Natural killer cell (primary cell): ENCODE measurements around the gene KLHDC3. TPM values are rescaled to one million over a fixed set of nuclear protein-coding genes. Genes with fewer than 3 reads are reported as not detected.
A peak's percentile ranks its signal among the peaks of the same experiment; 100 is the strongest.
"Not testable (repeated sequence)": the region's sequence is repeated elsewhere in the genome, so short reads cannot be mapped to it uniquely, and the experiment has no call there.

Source experiments
- ATAC-seq, 3 donors: fragments of 150-1000 bp in 2 of 3; fragments of 200-7000 bp in 1 of 3; cut with Tn5 transposase; 1 replicate in 1 of 3; 2 replicates in 2 of 3; pipeline ENCODE4 v1.10.0; 2021; ENCODE audit warnings: mild to moderate bottlenecking in 2 of 3, moderate library complexity in 2 of 3
- DNase-seq, 2 donors: peaks; one replicate each; pipeline versions ENCODE4 v3.0.0 to v3.0.0-alpha.2; 2013 to 2021; ENCODE audit warnings: mixed read lengths in 1 of 2
- H3K27ac ChIP-seq: one replicate; pipeline ENCODE4 v1.5.1; 2013; ENCODE audit warnings: mild to moderate bottlenecking, low read length
- H3K27me3 ChIP-seq: one replicate; pipeline ENCODE4 v1.6.1; 2013; ENCODE audit warnings: low read length; ENCODE audit not compliant: control insufficient read depth, insufficient read depth
- H3K36me3 ChIP-seq: one replicate; pipeline ENCODE4 v1.6.1; 2013; ENCODE audit warnings: low read length; ENCODE audit not compliant: control insufficient read depth, insufficient read depth
- H3K4me1 ChIP-seq: one replicate; pipeline ENCODE4 v1.6.1; 2013; ENCODE audit warnings: low read length; ENCODE audit not compliant: control insufficient read depth, insufficient read depth
- H3K4me3 ChIP-seq: one replicate; pipeline ENCODE4 v1.5.1; 2013; ENCODE audit warnings: low read length
- H3K9me3 ChIP-seq: one replicate; pipeline ENCODE4 v1.6.1; 2013; ENCODE audit warnings: low read length; ENCODE audit not compliant: control insufficient read depth, insufficient read depth
- H3K27ac Mint-ChIP-seq, 2 donors: one replicate each; pipeline ENCODE4 v1.8.0; 2022; ENCODE audit warnings: mild to moderate bottlenecking in 2 of 2, mixed read lengths in 2 of 2, moderate library complexity in 1 of 2
- H3K27me3 Mint-ChIP-seq, 2 donors: one replicate each; pipeline ENCODE4 v1.8.0; 2022; ENCODE audit warnings: low read depth in 2 of 2, mixed read lengths in 2 of 2
- H3K36me3 Mint-ChIP-seq: one replicate; pipeline ENCODE4 v1.8.0; 2022; ENCODE audit warnings: mixed read lengths
- H3K4me1 Mint-ChIP-seq, 2 donors: one replicate each; pipeline ENCODE4 v1.8.0; 2022; ENCODE audit warnings: mixed read lengths in 2 of 2
- H3K4me3 Mint-ChIP-seq: one replicate; pipeline ENCODE4 v1.8.0; 2022; ENCODE audit warnings: mild to moderate bottlenecking, moderate library complexity, mixed read lengths
- H3K9me3 Mint-ChIP-seq, 2 donors: one replicate each; pipeline ENCODE4 v1.8.0; 2022; ENCODE audit warnings: mixed read lengths in 2 of 2
- WGBS: methylation state at CpG from one replicate; pipeline ENCODE4 v1.1.7; 2013; ENCODE audit warnings: missing lambda C conversion rate; ENCODE audit not compliant: insufficient coverage; 5-methylcytosine and 5-hydroxymethylcytosine counted together
- intact Hi-C: fragments of 100-400 bp; cut with micrococcal nuclease; formaldehyde crosslinking; loops from one replicate; pipeline ENCODE4 v1.14.2; 2022
- total RNA-seq, 4 donors: library from RNA; stranded (reverse); fragments of 120-200 nt in 1 of 4; gene quantifications; one replicate each; pipeline versions ENCODE4 v1.2.3 to v1.2.4, GENCODE V29; 2013 to 2022
- TF ChIP-seq, protein P1 (sequence below): fragments of 200-600 bp; IDR thresholded peaks from one replicate; pipeline ENCODE4 v1.8.0; 2022; ENCODE audit warnings: antibody characterized with exemption

Gene KLHDC3
- total RNA-seq, 3 donors from 2014 or later (not counting 1 experiment from before 2014, with no cell fraction given), result 52.7 to 60.9 (median 53.7) TPM

GRCh38 chr6:43038727-43039126 is 24.7 kb downstream of the KLHDC3 start:
- no peak for DNase-seq
- Mint-ChIP-seq H3K27me3 (no peaks in the 10 kb centered on the region), H3K4me3 (no peak overlapping the region), H3K4me1 (no peaks in the 10 kb centered on the region), H3K9me3 (no peaks in the 10 kb centered on the region), H3K36me3 (no peaks in the 10 kb centered on the region), H3K27ac (no peak overlapping the region)
- intact Hi-C loops, result no loop called here
- WGBS, result 95% methylated on average over 9 of the region's 9 CpGs
- ATAC-seq, result no peak
- Histone ChIP-seq H3K9me3 (no peaks in the 10 kb centered on the region), H3K4me3 (no peak overlapping the region), H3K4me1 (no peaks in the 10 kb centered on the region), H3K27me3 (no peaks in the 10 kb centered on the region), H3K27ac (no peak overlapping the region), H3K36me3 (peaks cover 41% of the 10 kb centered on the region)
- TF ChIP-seq, protein P1, sequence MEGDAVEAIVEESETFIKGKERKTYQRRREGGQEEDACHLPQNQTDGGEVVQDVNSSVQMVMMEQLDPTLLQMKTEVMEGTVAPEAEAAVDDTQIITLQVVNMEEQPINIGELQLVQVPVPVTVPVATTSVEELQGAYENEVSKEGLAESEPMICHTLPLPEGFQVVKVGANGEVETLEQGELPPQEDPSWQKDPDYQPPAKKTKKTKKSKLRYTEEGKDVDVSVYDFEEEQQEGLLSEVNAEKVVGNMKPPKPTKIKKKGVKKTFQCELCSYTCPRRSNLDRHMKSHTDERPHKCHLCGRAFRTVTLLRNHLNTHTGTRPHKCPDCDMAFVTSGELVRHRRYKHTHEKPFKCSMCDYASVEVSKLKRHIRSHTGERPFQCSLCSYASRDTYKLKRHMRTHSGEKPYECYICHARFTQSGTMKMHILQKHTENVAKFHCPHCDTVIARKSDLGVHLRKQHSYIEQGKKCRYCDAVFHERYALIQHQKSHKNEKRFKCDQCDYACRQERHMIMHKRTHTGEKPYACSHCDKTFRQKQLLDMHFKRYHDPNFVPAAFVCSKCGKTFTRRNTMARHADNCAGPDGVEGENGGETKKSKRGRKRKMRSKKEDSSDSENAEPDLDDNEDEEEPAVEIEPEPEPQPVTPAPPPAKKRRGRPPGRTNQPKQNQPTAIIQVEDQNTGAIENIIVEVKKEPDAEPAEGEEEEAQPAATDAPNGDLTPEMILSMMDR, result no peak

- Histone ChIP-seq H3K27me3 (no peaks in the 10 kb centered on the region), H3K4me3 (no peak overlapping the region), H3K27ac (no peak overlapping the region), H3K9me3 (no peaks in the 10 kb centered on the region), H3K36me3 (peaks cover 42% of the 10 kb centered on the region), H3K4me1 (no peaks in the 10 kb centered on the region)
- TF ChIP-seq, protein P1, result no peak
- H3K4me3 Mint-ChIP-seq, result no peak overlapping the region
- no peak for DNase-seq
- peak overlapping the region in 1 of 2 donors; percentile 15 for H3K27ac Mint-ChIP-seq
- H3K9me3 Mint-ChIP-seq, result no peaks in the 10 kb centered on the region
- H3K27me3 Mint-ChIP-seq, result no peaks in the 10 kb centered on the region
- no peaks in the 10 kb centered on the region for H3K36me3 Mint-ChIP-seq
- intact Hi-C loops, result no loop called here
- H3K4me1 Mint-ChIP-seq, result no peaks in the 10 kb centered on the region
- ATAC-seq, result no peak
- WGBS, result 97% methylated on average over 18 of the region's 18 CpGs
Observed at GRCh38 chr6:43040542-43041257, 26.7 kb downstream of the KLHDC3 start.

DNA sequence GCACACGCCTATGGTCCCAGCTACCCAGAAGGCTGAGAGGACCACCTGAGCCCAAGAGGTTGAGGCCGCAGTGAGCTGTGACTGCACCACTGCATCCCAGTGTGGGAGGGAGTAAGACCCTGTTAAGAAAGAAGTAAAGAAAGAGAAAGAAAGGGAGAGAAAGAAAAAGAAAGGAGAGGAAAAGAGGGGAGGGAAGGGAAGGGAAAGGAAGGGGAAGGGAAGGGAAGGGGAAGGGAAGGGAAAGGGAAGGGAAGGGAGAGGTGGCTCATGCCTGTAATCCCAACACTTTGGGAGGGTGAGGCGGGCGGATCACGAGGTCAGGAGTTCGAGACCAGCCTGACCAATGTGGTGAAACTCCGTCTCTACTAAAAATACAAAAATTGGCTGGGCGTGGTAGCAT is 27.4 kb downstream of the KLHDC3 start:
- ATAC-seq, H3K27ac ChIP-seq, H3K36me3 Mint-ChIP-seq, H3K4me1 Mint-ChIP-seq, H3K4me3 Mint-ChIP-seq, intact Hi-C loops, H3K27me3 ChIP-seq, H3K9me3 ChIP-seq, H3K27ac Mint-ChIP-seq, H3K9me3 Mint-ChIP-seq, H3K4me3 ChIP-seq, DNase-seq, H3K4me1 ChIP-seq, H3K27me3 Mint-ChIP-seq: not testable (repeated sequence)
- 94% methylated on average over 7 of the region's 8 CpGs for WGBS
- H3K36me3 ChIP-seq, result peaks cover 43% of the 10 kb centered on the region

GRCh38 chr6:43043310-43043709 is 29.3 kb downstream of the KLHDC3 start:
- no peaks in the 10 kb centered on the region for H3K36me3 Mint-ChIP-seq
- Histone ChIP-seq H3K27ac (no peak overlapping the region), H3K9me3 (no peaks in the 10 kb centered on the region), H3K4me3 (no peak overlapping the region), H3K27me3 (no peaks in the 10 kb centered on the region), H3K4me1 (no peaks in the 10 kb centered on the region), H3K36me3 (peaks cover 36% of the 10 kb centered on the region)
- no peaks in the 10 kb centered on the region for H3K9me3 Mint-ChIP-seq
- TF ChIP-seq, protein P1, result no peak
- 98% methylated on average over 9 of the region's 9 CpGs for WGBS
- no peak for ATAC-seq
- no peaks in the 10 kb centered on the region for H3K4me1 Mint-ChIP-seq
- H3K27ac Mint-ChIP-seq, result no peak overlapping the region
- no peak for DNase-seq
- no peak overlapping the region for H3K4me3 Mint-ChIP-seq
- intact Hi-C loops, result no loop called here
- no peaks in the 10 kb centered on the region for H3K27me3 Mint-ChIP-seq
